Neural crest cell (in vitro differentiated cells): ENCODE data around the gene PSENEN. TPM values are rescaled to one million over a fixed set of nuclear protein-coding genes. Genes with fewer than 3 reads are reported as not detected.

Experiments
- DNase-seq: peaks from one replicate; pipeline ENCODE4 v3.0.0; 2021; ENCODE audit warnings: low read depth, mixed read lengths, low spot score
- H3K27ac Mint-ChIP-seq: one replicate; pipeline ENCODE4 v1.8.0; 2021; ENCODE audit warnings: mild to moderate bottlenecking, mixed read lengths; ENCODE audit not compliant: unreplicated experiment
- H3K27me3 Mint-ChIP-seq: 2 replicates; pipeline ENCODE4 v1.8.0; 2021; ENCODE audit warnings: low read depth, mild to moderate bottlenecking, mixed read lengths
- H3K36me3 Mint-ChIP-seq: 2 replicates; pipeline ENCODE4 v1.8.0; 2021; ENCODE audit warnings: low read depth, mild to moderate bottlenecking, mixed read lengths
- H3K4me1 Mint-ChIP-seq: 2 replicates; pipeline ENCODE4 v1.8.0; 2021; ENCODE audit warnings: mixed read lengths
- H3K4me3 Mint-ChIP-seq: one replicate; pipeline ENCODE4 v1.8.0; 2021; ENCODE audit warnings: mild to moderate bottlenecking, mixed read lengths
- H3K9me3 Mint-ChIP-seq: 2 replicates; pipeline ENCODE4 v1.8.0; 2021; ENCODE audit warnings: mixed read lengths
- total RNA-seq: library from RNA; stranded (reverse); gene quantifications from 2 replicates; pipeline ENCODE4 v1.2.1, GENCODE V29; 2021
- TF ChIP-seq, protein P1 (sequence below): fragments of 200-600 bp; sonication (generic); conservative IDR thresholded peaks from 2 replicates; pipeline ENCODE4 v1.5.0; 2021; ENCODE audit warnings: antibody characterized with exemption, mild to moderate bottlenecking

Gene PSENEN
- total RNA-seq, 1 donor from 2014 or later, result 67.3 TPM

DNA sequence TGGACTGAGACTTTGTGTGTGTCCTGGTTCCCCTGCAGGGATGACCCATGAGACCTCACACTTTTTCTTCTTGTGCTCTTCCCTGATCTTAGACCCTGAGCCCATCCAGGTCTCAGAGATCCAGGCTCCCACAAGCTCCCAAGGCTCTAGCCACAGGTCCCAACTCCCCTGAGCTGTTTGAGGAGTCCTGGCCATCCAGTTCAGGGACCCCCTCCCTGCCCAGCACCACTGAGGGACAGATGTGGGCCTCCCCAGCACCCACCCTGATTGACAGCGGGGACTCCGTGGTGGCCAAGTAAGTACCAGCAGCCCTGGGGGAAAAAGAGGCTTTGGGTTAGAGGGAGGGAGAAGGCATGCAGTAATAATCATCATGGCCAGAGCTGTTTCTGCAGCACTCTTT lies 14.2 kb downstream of the PSENEN start:
- no peak for DNase-seq
- Mint-ChIP-seq H3K27me3 (peaks cover 2% of the 10 kb centered on the region), H3K27ac (no peak overlapping the region), H3K4me1 (peaks cover 25% of the 10 kb centered on the region), H3K4me3 (peak overlapping the region; percentile 97), H3K9me3 (no peaks in the 10 kb centered on the region), H3K36me3 (peaks cover 4% of the 10 kb centered on the region)
- TF ChIP-seq, protein P1, sequence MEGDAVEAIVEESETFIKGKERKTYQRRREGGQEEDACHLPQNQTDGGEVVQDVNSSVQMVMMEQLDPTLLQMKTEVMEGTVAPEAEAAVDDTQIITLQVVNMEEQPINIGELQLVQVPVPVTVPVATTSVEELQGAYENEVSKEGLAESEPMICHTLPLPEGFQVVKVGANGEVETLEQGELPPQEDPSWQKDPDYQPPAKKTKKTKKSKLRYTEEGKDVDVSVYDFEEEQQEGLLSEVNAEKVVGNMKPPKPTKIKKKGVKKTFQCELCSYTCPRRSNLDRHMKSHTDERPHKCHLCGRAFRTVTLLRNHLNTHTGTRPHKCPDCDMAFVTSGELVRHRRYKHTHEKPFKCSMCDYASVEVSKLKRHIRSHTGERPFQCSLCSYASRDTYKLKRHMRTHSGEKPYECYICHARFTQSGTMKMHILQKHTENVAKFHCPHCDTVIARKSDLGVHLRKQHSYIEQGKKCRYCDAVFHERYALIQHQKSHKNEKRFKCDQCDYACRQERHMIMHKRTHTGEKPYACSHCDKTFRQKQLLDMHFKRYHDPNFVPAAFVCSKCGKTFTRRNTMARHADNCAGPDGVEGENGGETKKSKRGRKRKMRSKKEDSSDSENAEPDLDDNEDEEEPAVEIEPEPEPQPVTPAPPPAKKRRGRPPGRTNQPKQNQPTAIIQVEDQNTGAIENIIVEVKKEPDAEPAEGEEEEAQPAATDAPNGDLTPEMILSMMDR, result no peak

DNA sequence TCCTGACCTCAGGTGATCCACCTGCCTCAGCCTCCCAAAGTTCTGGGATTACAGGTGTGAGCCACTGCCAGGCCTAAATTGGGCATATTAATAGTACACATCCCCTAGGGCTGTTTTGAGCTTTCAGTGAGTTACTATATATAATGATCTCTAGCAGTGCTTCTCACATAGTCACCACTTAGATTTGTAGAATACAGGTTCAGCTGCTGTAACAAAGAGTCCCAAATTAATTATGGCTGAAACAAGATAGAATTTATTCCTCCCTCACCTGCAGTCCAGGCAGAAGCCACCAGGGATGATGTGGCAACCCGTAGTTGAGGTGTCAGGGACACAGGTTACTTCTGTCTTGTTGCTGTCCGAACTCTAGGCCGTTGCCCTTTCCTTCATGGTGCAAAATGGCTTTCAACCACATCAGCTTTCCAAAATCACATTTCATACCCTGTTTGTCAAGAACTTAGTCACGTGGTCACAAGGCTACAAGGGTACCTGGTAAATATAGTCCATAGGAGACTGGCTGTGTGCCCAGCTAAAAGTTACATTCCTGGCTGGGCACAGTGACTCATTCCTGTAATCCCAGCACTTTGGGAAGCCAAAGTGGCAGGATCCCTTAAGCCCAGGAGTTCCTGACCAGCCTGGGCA lies 15.4 kb downstream of the PSENEN start:
- no peak for DNase-seq
- TF ChIP-seq, protein P1, result no peak
- Mint-ChIP-seq H3K4me1 (peaks cover 25% of the 10 kb centered on the region), H3K27me3 (peaks cover 2% of the 10 kb centered on the region), H3K9me3 (no peaks in the 10 kb centered on the region), H3K4me3 (peak overlapping the region; percentile 41), H3K27ac (no peak overlapping the region), H3K36me3 (peaks cover 4% of the 10 kb centered on the region)

DNA sequence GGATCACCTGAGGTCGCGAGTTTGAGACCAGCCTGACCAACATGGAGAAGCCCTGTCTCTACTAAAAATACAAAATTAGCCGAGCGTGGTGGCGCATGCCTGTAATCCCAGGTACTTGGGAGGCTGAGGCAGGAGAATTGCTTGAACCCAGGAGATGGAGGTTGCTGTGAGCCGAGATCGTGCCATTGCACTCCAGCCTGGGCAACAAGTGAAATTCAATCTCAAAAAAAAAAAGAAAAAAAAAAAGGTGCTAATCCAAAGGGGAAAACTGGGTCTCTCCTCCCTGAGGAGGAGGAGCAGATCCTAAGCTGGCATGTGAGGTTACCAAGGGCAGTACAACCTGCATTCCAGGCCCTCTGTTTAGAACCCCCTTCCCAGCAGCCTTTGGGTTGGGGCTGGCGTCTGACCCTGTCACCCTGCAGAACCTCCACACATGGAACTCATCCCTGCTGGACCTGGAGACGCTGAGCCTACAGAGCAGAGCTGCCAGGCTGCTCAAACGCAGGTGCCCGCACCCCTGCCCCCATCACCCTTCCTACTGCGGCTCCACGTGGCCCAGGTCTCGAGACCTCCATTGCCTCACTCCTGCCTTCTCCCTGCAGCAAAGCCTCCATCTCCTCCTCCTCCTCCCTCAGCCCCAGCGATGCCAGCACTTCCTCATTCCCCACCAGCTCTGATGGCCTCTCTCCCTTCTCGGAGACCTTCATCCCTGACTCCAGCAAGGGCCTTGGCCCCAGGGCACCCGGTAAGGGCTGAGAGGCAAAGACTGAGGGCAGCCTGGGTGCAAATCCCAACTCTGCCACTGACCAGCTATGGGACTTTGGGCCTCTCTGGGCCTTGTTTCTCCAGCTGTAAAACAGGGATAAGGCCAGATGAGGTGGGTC lies 19.2 kb downstream of the PSENEN start:
- Mint-ChIP-seq H3K4me1 (peaks cover 5% of the 10 kb centered on the region), H3K36me3 (peaks cover 8% of the 10 kb centered on the region), H3K27ac (peak overlapping the region; percentile 19), H3K27me3 (no peaks in the 10 kb centered on the region), H3K4me3 (no peak overlapping the region), H3K9me3 (no peaks in the 10 kb centered on the region)
- TF ChIP-seq, protein P1, result no peak
- DNase-seq, result no peak

DNA sequence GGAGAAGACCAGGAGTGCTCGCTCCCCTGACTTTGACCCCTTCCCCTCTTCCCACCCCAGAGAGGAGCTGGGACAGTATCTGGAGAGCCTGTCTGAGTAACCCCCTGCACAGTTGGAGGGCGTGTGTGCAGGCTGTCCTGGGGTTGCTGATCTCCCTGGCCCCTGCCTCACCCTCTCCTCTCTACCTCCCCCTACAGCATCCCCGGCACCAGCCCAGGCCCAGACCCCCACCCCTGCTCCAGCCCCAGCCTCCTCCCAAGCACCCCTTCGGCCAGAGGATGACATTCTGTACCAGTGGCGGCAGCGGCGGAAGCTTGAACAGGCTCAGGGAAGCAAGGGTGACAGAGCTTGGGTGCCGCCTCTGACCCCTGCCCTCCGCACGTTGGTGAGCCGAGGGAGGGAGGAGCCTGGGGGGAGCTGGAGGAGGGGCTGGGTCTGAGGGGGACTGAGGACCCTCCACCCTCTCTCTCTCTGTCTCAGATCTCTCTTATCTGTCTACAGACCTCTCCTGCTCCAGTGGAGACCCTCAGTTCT lies 21.2 kb downstream of the PSENEN start:
- no peak overlapping the region for H3K27ac Mint-ChIP-seq

DNA sequence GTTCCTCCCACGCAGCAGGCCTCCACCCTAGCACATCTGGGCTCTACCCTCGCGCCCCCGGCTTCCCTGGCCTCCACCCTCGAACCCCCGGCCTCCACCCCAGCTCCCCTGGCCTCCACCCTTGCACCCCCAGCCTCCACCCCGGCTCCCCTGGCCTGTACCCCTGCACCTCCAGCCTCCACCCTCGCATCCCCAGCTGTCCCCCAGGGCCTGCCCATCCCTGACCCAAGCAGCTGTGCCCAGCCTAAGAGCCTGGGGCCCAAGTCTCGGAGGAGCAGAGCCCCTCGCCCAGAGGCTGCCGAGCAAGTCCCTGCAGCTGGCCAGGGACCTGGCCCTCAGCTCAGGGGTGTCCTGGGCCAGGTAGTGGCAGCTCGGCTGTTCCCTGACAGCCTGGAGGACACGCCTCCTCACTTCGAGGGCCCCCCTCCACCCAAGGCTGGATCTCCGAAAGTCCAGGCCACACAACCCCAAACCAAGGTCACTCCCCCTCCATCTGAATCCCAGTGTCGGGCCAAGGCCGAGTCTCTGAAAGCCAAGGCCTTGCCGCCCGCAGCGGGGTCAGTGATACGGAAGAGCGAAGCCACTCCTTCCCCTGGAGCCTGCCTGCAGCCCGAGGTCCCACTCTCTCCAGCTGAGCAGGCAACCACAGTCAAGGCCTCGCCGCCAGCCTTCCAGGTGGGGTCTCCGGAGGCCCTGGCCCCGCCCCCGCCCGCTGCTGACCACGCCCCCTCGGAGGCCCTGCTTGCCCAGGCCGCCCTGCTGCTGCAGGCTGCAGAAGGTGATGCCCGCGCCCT lies 22.0 kb downstream of the PSENEN start:
- Mint-ChIP-seq H3K27ac (no peak overlapping the region), H3K4me3 (no peak overlapping the region), H3K9me3 (no peaks in the 10 kb centered on the region), H3K4me1 (peaks cover 5% of the 10 kb centered on the region), H3K27me3 (no peaks in the 10 kb centered on the region), H3K36me3 (peaks cover 6% of the 10 kb centered on the region)
- DNase-seq, result no peak
- TF ChIP-seq, protein P1, result no peak

More for the DNA sequence above, 21.2 kb downstream of the PSENEN start:
- Mint-ChIP-seq H3K9me3 (no peaks in the 10 kb centered on the region), H3K36me3 (peaks cover 10% of the 10 kb centered on the region), H3K4me1 (peaks cover 5% of the 10 kb centered on the region), H3K27me3 (no peaks in the 10 kb centered on the region), H3K4me3 (peak overlapping the region; percentile 38)
- DNase-seq, result no peak
- TF ChIP-seq, protein P1, result no peak
